Endothelial cell of umbilical vein (primary cell): ENCODE data around the gene CNTN5.

Source experiments
- EZH2 ChIP-seq: IDR thresholded peaks from 2 replicates; pipeline ENCODE4 v1.6.1; 2012; ENCODE audit warnings: borderline replicate concordance, low read depth, mild to moderate bottlenecking, moderate library complexity, low read length, inconsistent platforms; ENCODE audit not compliant: severe bottlenecking
- JUN ChIP-seq: IDR thresholded peaks from 2 replicates; pipeline ENCODE4 v1.6.1; 2011; ENCODE audit warnings: borderline replicate concordance, low read depth; ENCODE audit not compliant: insufficient read length, insufficient read depth
- MYC ChIP-seq: IDR thresholded peaks from one replicate; pipeline ENCODE4 v1.6.1; 2011; ENCODE audit warnings: mild to moderate bottlenecking, low read depth, low read length
- POLR2A ChIP-seq: IDR thresholded peaks from 2 replicates; pipeline ENCODE4 v1.6.1; 2012; ENCODE audit warnings: low read depth, mild to moderate bottlenecking, control low read depth, low read length
- POLR2AphosphoS5 ChIP-seq: IDR thresholded peaks from 2 replicates; pipeline ENCODE4 v1.6.1; 2012; ENCODE audit warnings: low read depth, mild to moderate bottlenecking, control low read depth, low read length, moderate library complexity; ENCODE audit not compliant: insufficient read depth
- TF ChIP-seq, protein P1 (sequence below), 2 donors: IDR thresholded peaks; 1 replicate in 1 of 2; 2 replicates in 1 of 2; pipeline ENCODE4 v1.5.1; 2011; ENCODE audit warnings: low read length in 2 of 2, mild to moderate bottlenecking in 2 of 2, moderate library complexity in 2 of 2, control low read depth in 1 of 2, inconsistent platforms in 1 of 2, low read depth in 1 of 2; ENCODE audit not compliant: insufficient read depth in 1 of 2; ENCODE audit errors: extremely low read depth in 1 of 2

DNA sequence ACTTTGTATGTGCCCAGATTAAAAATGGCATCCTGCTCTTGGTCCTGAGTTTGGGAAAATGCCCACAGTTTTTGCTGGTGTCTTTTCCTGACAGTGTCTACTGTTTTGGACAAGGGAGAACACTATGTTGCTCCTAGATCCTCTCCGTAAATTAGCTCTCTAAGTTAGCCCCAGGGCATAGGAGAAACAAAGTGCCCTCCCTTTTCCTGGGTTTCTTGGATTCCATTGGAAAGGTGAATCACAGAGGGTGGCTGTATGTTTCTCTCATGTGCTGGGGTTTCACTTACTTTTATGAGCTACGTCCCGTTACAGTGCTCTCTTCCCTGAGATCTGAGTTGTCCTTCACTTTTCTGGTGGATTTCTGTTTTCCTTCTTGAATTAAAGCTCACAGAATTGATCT, 782.8 kb downstream of the CNTN5 start:
- TF ChIP-seq, protein P1, sequence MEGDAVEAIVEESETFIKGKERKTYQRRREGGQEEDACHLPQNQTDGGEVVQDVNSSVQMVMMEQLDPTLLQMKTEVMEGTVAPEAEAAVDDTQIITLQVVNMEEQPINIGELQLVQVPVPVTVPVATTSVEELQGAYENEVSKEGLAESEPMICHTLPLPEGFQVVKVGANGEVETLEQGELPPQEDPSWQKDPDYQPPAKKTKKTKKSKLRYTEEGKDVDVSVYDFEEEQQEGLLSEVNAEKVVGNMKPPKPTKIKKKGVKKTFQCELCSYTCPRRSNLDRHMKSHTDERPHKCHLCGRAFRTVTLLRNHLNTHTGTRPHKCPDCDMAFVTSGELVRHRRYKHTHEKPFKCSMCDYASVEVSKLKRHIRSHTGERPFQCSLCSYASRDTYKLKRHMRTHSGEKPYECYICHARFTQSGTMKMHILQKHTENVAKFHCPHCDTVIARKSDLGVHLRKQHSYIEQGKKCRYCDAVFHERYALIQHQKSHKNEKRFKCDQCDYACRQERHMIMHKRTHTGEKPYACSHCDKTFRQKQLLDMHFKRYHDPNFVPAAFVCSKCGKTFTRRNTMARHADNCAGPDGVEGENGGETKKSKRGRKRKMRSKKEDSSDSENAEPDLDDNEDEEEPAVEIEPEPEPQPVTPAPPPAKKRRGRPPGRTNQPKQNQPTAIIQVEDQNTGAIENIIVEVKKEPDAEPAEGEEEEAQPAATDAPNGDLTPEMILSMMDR (IDR thresholded peaks at IDR 0.05; ENCODE audit: extremely low read depth in 1 of 2, insufficient read depth in 1 of 2, low read depth in 1 of 2, low read length in 2 of 2) = no peak
- TF ChIP-seq JUN (no peak), EZH2 (no peak), POLR2A (no peak), POLR2AphosphoS5 (no peak), MYC (no peak)
